HCT116 (cell line): Measurements from ENCODE around the gene PDE6C. TPM values are rescaled to one million over a fixed set of nuclear protein-coding genes. Genes with fewer than 3 reads are reported as not detected.

Experiments
- ATAC-seq: fragments of 200-7000 bp; cut with Tn5 transposase; 2 replicates; pipeline ENCODE4 v1.9.1; 2020; ENCODE audit warnings: mild to moderate bottlenecking, moderate library complexity
- BruUV-seq: library from RNA; stranded (reverse); fragments of 400-500 nt; replicated peaks from 2 replicates; lab custom pipeline; 2021; lab: Mats Ljungman, UMichigan
- CTCF ChIA-PET: fragments of 300-600 bp; sonication (Branson Sonifier 250); formaldehyde crosslinking; loops from one replicate; lab custom pipeline; 2021; ENCODE audit warnings: antibody characterized with exemption; lab: Charles Lee
- POLR2A ChIA-PET: fragments of 300-600, 350-600 bp; sonication (Branson Sonifier 250); formaldehyde crosslinking; loops from one replicate; lab custom pipeline; 2021; ENCODE audit warnings: antibody characterized with exemption; lab: Charles Lee
- RAD21 ChIA-PET, 2 experiments: fragments of 300-600 bp; sonication (Branson Sonifier 250); formaldehyde crosslinking; loops; one replicate each; lab custom pipeline; 2023; ENCODE audit warnings: low total read pairs in 2 of 2; ENCODE audit not compliant: uncharacterized antibody in 2 of 2, unreplicated experiment in 2 of 2, low non-redundant PET in 1 of 2; lab: Charles Lee
- DNase-seq: peaks from one replicate; pipeline ENCODE4 v3.0.0-alpha.2; 2010; ENCODE audit warnings: low read depth, low spot score
- H2AFZ ChIP-seq: fragments of 200-600 bp; shearing (Covaris generic), sonication (generic); 2 replicates; pipeline ENCODE4 v1.6.1; 2017; ENCODE audit warnings: low read depth, mixed run types, mixed read lengths, antibody characterized with exemption, low read length; ENCODE audit not compliant: poor library complexity, severe bottlenecking
- H3K27ac ChIP-seq: 2 replicates; pipeline ENCODE4 v1.5.1; 2012; ENCODE audit warnings: low read depth, low read length
- H3K27me3 ChIP-seq: fragments of 200-600 bp; sonication (generic); 2 replicates; pipeline ENCODE4 v1.6.1; 2016; ENCODE audit warnings: mixed run types, low read length, mixed read lengths; ENCODE audit not compliant: insufficient read depth
- H3K36me3 ChIP-seq, 2 experiments: fragments of 200-500 bp in 1 of 2; fragments of 200-600 bp in 1 of 2; sonication (Bioruptor generic) in 1 of 2; sonication (generic) in 1 of 2; 2 replicates each; pipeline versions ENCODE4 v1.5.1 to v1.6.1; 2014 to 2016; ENCODE audit warnings: low read length in 2 of 2, inconsistent platforms in 1 of 2, mixed read lengths in 1 of 2, mixed run types in 1 of 2; ENCODE audit not compliant: insufficient read depth in 2 of 2, control insufficient read depth in 1 of 2
- H3K4me1 ChIP-seq, 2 experiments: fragments of 200-600 bp in 1 of 2; sonication (generic) in 1 of 2; 2 replicates each; pipeline versions ENCODE4 v1.5.1 to v1.6.1; 2012 to 2017; ENCODE audit warnings: low read length in 2 of 2, inconsistent platforms in 1 of 2, mild to moderate bottlenecking in 1 of 2, mixed read lengths in 1 of 2, mixed run types in 1 of 2, moderate library complexity in 1 of 2; ENCODE audit not compliant: insufficient read depth in 2 of 2, control insufficient read depth in 1 of 2
- H3K4me2 ChIP-seq: fragments of 200-600 bp; sonication (generic); 2 replicates; pipeline ENCODE4 v1.6.1; 2017; ENCODE audit warnings: mixed run types, low read length, mixed read lengths
- H3K4me3 ChIP-seq, 2 experiments: fragments of 200-600 bp in 1 of 2; sonication (generic) in 1 of 2; replicated peaks in 1 of 2; 2 replicates each; pipeline ENCODE4 v1.5.1; 2011 to 2016; ENCODE audit warnings: low read length in 2 of 2, control low read depth in 1 of 2, low read depth in 1 of 2, mild to moderate bottlenecking in 1 of 2, mixed read lengths in 1 of 2, mixed run types in 1 of 2
- H3K79me2 ChIP-seq: fragments of 200-600 bp; sonication (generic); 2 replicates; pipeline ENCODE4 v1.6.1; 2017; ENCODE audit warnings: mild to moderate bottlenecking, mixed run types, low read length, moderate library complexity, mixed read lengths; ENCODE audit not compliant: insufficient read depth
- H3K9ac ChIP-seq: fragments of 200-600 bp; sonication (generic); 2 replicates; pipeline ENCODE4 v1.6.1; 2016; ENCODE audit warnings: low read length, mixed read lengths
- H3K9me2 ChIP-seq: fragments of 200-600 bp; sonication (generic), shearing (Covaris generic); 2 replicates; pipeline ENCODE4 v1.6.1; 2017; ENCODE audit warnings: mixed run types, mild to moderate bottlenecking, moderate library complexity; ENCODE audit not compliant: insufficient read depth
- H3K9me3 ChIP-seq, 2 experiments: fragments of 200-500 bp in 1 of 2; fragments of 200-600 bp in 1 of 2; sonication (Bioruptor generic) in 1 of 2; sonication (generic) in 1 of 2; 2 replicates each; pipeline ENCODE4 v1.6.1; 2014 to 2017; ENCODE audit warnings: low read length in 2 of 2, mixed read lengths in 2 of 2, inconsistent platforms in 1 of 2, low read depth in 1 of 2, mild to moderate bottlenecking in 1 of 2, mixed run types in 1 of 2, moderate library complexity in 1 of 2; ENCODE audit not compliant: control insufficient read depth in 1 of 2, insufficient read depth in 1 of 2
- H4K20me1 ChIP-seq: fragments of 200-600 bp; sonication (generic), shearing (Covaris generic); 2 replicates; pipeline ENCODE4 v1.6.1; 2017; ENCODE audit warnings: mixed run types, mild to moderate bottlenecking, moderate library complexity; ENCODE audit not compliant: insufficient read depth
- CBX3 ChIP-seq: IDR thresholded peaks from 2 replicates; pipeline ENCODE4 v1.6.1; 2012; ENCODE audit warnings: low read depth
- EGR1 ChIP-seq: IDR thresholded peaks from 2 replicates; pipeline ENCODE4 v1.6.1; 2012; ENCODE audit warnings: low read depth
- FOSL1 ChIP-seq: IDR thresholded peaks from 2 replicates; pipeline ENCODE4 v1.6.1; 2012; ENCODE audit warnings: low read depth
- POLR2AphosphoS5 ChIP-seq: IDR thresholded peaks from 2 replicates; pipeline ENCODE4 v1.6.1; 2011; ENCODE audit warnings: mild to moderate bottlenecking, low read depth, low read length, moderate library complexity
- RAD21 ChIP-seq: IDR thresholded peaks from 2 replicates; pipeline ENCODE4 v1.6.1; 2012; ENCODE audit warnings: low read depth, mild to moderate bottlenecking
- SIN3A ChIP-seq: IDR thresholded peaks from 2 replicates; pipeline ENCODE4 v1.6.1; 2012; ENCODE audit warnings: low read depth
- TCF7L2 ChIP-seq: IDR thresholded peaks from 2 replicates; pipeline ENCODE4 v1.7.0; 2011; ENCODE audit warnings: borderline replicate concordance, inconsistent platforms; ENCODE audit not compliant: insufficient read depth, insufficient read length; ENCODE audit errors: extremely low read depth
- intact Hi-C: fragments of 100-400 bp; cut with micrococcal nuclease; formaldehyde crosslinking; loops from 2 replicates; pipeline ENCODE4 v1.10.0; 2022
- total RNA-seq: library from RNA; stranded (reverse); gene quantifications from one replicate; pipeline ENCODE4 v1.2.1, GENCODE V29; 2021; ENCODE audit not compliant: unreplicated experiment
- TF ChIP-seq, protein P1 (sequence below): IDR thresholded peaks from 2 replicates; pipeline ENCODE4 v1.6.1; 2012; ENCODE audit warnings: low read depth
- TF ChIP-seq, protein P2 (sequence below): IDR thresholded peaks from 2 replicates; pipeline ENCODE4 v1.6.1; 2012

The PDE6C gene
- total RNA-seq, 1 experiment from 2014 or later: not detected

GRCh38 chr10:93667795-93668194, 55.5 kb downstream of the PDE6C start (continued):
- TF ChIP-seq, protein P1, sequence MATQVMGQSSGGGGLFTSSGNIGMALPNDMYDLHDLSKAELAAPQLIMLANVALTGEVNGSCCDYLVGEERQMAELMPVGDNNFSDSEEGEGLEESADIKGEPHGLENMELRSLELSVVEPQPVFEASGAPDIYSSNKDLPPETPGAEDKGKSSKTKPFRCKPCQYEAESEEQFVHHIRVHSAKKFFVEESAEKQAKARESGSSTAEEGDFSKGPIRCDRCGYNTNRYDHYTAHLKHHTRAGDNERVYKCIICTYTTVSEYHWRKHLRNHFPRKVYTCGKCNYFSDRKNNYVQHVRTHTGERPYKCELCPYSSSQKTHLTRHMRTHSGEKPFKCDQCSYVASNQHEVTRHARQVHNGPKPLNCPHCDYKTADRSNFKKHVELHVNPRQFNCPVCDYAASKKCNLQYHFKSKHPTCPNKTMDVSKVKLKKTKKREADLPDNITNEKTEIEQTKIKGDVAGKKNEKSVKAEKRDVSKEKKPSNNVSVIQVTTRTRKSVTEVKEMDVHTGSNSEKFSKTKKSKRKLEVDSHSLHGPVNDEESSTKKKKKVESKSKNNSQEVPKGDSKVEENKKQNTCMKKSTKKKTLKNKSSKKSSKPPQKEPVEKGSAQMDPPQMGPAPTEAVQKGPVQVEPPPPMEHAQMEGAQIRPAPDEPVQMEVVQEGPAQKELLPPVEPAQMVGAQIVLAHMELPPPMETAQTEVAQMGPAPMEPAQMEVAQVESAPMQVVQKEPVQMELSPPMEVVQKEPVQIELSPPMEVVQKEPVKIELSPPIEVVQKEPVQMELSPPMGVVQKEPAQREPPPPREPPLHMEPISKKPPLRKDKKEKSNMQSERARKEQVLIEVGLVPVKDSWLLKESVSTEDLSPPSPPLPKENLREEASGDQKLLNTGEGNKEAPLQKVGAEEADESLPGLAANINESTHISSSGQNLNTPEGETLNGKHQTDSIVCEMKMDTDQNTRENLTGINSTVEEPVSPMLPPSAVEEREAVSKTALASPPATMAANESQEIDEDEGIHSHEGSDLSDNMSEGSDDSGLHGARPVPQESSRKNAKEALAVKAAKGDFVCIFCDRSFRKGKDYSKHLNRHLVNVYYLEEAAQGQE: no peak
- TF ChIP-seq CBX3 (no peak), TCF7L2 (no peak), POLR2AphosphoS5 (no peak), RAD21 (no peak), SIN3A (no peak), EGR1 (no peak), FOSL1 (no peak)
- TF ChIP-seq, protein P2, sequence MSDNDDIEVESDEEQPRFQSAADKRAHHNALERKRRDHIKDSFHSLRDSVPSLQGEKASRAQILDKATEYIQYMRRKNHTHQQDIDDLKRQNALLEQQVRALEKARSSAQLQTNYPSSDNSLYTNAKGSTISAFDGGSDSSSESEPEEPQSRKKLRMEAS: no peak

DNA sequence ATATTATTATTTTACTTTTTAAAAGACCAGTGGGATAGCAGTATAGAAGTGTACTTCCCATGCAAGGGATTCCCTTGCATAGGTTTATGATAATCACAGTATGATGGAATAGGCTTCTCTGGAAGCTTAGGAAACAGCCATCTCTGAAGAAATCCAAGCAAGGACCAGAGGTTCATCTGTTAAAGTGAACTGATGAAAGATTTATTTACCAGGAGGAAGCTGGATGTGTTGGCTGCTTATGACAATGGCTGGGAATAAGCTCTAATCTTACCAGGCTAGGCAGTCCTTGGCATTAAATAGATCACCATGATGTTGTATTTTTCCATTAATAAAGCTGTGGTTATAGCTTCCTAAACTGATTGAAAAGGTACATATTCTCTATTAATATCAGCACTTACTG, 58.0 kb downstream of the PDE6C start:
- H3K9me3 ChIP-seq: no peaks in the 10 kb centered on the region
- no peaks in the 10 kb centered on the region for H3K27me3 ChIP-seq
- no peak overlapping the region for H3K4me3 ChIP-seq
- H3K4me1 ChIP-seq: no peaks in the 10 kb centered on the region
- ATAC-seq (no peak), DNase-seq (no peak)
- BruUV-seq: no TSS peak
- POLR2A ChIA-PET: no interaction called here
- intact Hi-C loops: no loop called here
- no peak overlapping the region for H2AFZ ChIP-seq
- H4K20me1 ChIP-seq: no peaks in the 10 kb centered on the region; the same call in 1 of the 2 replicates
- no peak overlapping the region for H3K27ac ChIP-seq
- CTCF ChIA-PET: no interaction called here
- TF ChIP-seq POLR2AphosphoS5: no peak
- H3K9ac ChIP-seq: no peak overlapping the region
- H3K36me3 ChIP-seq: peaks cover 9 to 23% of the 10 kb centered on the region in 2 experiments
- no peak overlapping the region for H3K4me2 ChIP-seq
- no peaks in the 10 kb centered on the region for H3K79me2 ChIP-seq
- RAD21 ChIA-PET: interaction anchor here in 1 of 2 experiments (0.6 kb wide), 1 partner anchor 12 kb away, joined by 3 read pairs; no protein-coding TSS in a partner anchor
- no peaks in the 10 kb centered on the region for H3K9me2 ChIP-seq
